Ureter (tissue), 1 donor: ENCODE data around the gene NCK2. TPM values are rescaled to one million over a fixed set of nuclear protein-coding genes. Genes with fewer than 3 reads are reported as not detected.

Experiments used
- DNase-seq: peaks from one replicate; pipeline ENCODE4 v3.0.0-alpha.2; 2020; ENCODE audit warnings: low spot score
- total RNA-seq: library from RNA; stranded (reverse); gene quantifications from one replicate; pipeline ENCODE4 v1.2.4, GENCODE V29; 2023
- donor health status: DM: yes; HTN: yes; CAD: no.

Gene NCK2
- total RNA-seq: 40.9 TPM

- no peak for DNase-seq
These were observed at the start of gene NCK2 for GRCh38 chr2:105744909-105745853. TSS of gene NCK2 (plus strand) at chr2:105744912. CDS start at chr2:105855064, 110,152 bp downstream.

- DNase-seq: no peak
These were observed 46.8 kb upstream of the NCK2 start for GRCh38 chr2:105697781-105698449.

GRCh38 chr2:105698820-105699219, 45.9 kb upstream of the NCK2 start:
- no peak for DNase-seq

GRCh38 chr2:105701042-105701441, 43.7 kb upstream of the NCK2 start:
- no peak for DNase-seq

GRCh38 chr2:105708697-105709096, 36.0 kb upstream of the NCK2 start:
- no peak for DNase-seq

- DNase-seq: no peak
These were observed 33.3 kb upstream of the NCK2 start for GRCh38 chr2:105711394-105711793.

GRCh38 chr2:105712166-105712915, 32.4 kb upstream of the NCK2 start:
- DNase-seq: no peak

GRCh38 chr2:105712981-105713596, 31.6 kb upstream of the NCK2 start:
- no peak for DNase-seq

- DNase-seq: no peak
These were observed 30.6 kb upstream of the NCK2 start for GRCh38 chr2:105714141-105714540.

GRCh38 chr2:105718846-105719481, 25.7 kb upstream of the NCK2 start:
- DNase-seq: no peak

GRCh38 chr2:105721991-105722511, 22.7 kb upstream of the NCK2 start:
- DNase-seq: no peak

GRCh38 chr2:105722726-105723297, 21.9 kb upstream of the NCK2 start:
- DNase-seq: no peak

GRCh38 chr2:105723431-105723830, 21.3 kb upstream of the NCK2 start:
- no peak for DNase-seq

- no peak for DNase-seq
These were observed 19.3 kb upstream of the NCK2 start for GRCh38 chr2:105725388-105725787.

- no peak for DNase-seq
These were observed 14.5 kb upstream of the NCK2 start for GRCh38 chr2:105730170-105730569.

- DNase-seq: no peak
These were observed 13.2 kb upstream of the NCK2 start for GRCh38 chr2:105731511-105731910.

- no peak for DNase-seq
These were observed 12.6 kb upstream of the NCK2 start for GRCh38 chr2:105732101-105732500.

GRCh38 chr2:105732955-105733607, 11.6 kb upstream of the NCK2 start:
- no peak for DNase-seq

GRCh38 chr2:105733875-105734274, 10.8 kb upstream of the NCK2 start:
- DNase-seq: no peak
